ENCODE data around the gene BLOC1S5.

The BLOC1S5 gene

DNA sequence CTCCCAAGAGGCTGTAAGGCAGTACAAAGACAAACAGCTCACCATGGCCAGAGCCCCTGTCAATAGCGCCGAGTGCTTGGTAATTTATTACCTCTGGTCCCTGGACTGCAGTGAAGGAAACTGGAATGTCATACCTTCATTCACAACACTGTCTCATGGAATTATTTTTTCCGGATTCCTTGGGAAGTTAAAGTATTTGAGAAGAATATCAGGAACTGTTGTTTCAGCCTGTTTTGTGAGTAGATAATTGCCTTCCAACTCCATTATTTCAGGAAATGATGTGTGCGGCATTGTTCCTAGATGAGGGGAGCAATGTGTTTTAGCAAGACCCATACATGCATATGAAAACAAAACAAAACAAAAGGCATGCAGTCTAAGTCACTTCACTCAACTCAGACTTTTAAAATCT is 64.0 kb downstream of the BLOC1S5 start:
- WGBS (ENCODE audit: extremely low coverage, insufficient coverage, insufficient read length), result no CpG with 5 or more reads among the region's 4 CpGs
- Histone ChIP-seq H3K4ac (ENCODE audit: low read depth, low read length) (no peak overlapping the region), H4K12ac (ENCODE audit: low read depth, low read length) (no peak overlapping the region), H3K27me3 (ENCODE audit: insufficient read depth, low read length) (no peaks in the 10 kb centered on the region), H4K91ac (ENCODE audit: low read depth, low read length) (no peak overlapping the region), H2AK5ac (ENCODE audit: low read length) (no peak overlapping the region), H3K79me2 (ENCODE audit: control insufficient read depth, insufficient read depth, low read length, poor library complexity) (peaks cover 2% of the 10 kb centered on the region), H3K14ac (ENCODE audit: low read length) (no peak overlapping the region), H3K4me1 (ENCODE audit: control insufficient read depth in 1 of 2, insufficient read depth in 2 of 2, low read length in 2 of 2) (peaks cover 7 to 8% of the 10 kb centered on the region in 2 experiments), H3K79me1 (ENCODE audit: low read length) (peaks cover 9% of the 10 kb centered on the region), H2AFZ (ENCODE audit: insufficient read depth, low read length, poor library complexity) (no peak overlapping the region), H2BK12ac (ENCODE audit: low read length) (no peak overlapping the region), H4K8ac (ENCODE audit: low read depth, low read length) (no peak overlapping the region), H3K18ac (ENCODE audit: low read length) (no peak overlapping the region), H3K4me2 (ENCODE audit: low read length) (peak overlapping the region; percentile 36), H3K9ac (ENCODE audit: low read length) (no peak overlapping the region), H3K9me3 (ENCODE audit: insufficient read depth, low read depth, low read length) (no peaks in the 10 kb centered on the region), H3K23ac (ENCODE audit: low read length) (no peak overlapping the region), H2BK5ac (ENCODE audit: low read depth, low read length, poor library complexity) (no peak overlapping the region), H3K36me3 (ENCODE audit: control insufficient read depth in 1 of 2, insufficient read depth in 2 of 2, low read length in 2 of 2) (no peaks in the 10 kb centered on the region), H3K4me3 (ENCODE audit: low read depth, low read length) (no peak overlapping the region), H2BK120ac (ENCODE audit: insufficient read depth, low read length, poor library complexity) (no peak overlapping the region), H3K27ac (ENCODE audit: low read depth, low read length) (peak overlapping the region; percentile 61)
- DNase-seq, result peak; percentile 46 to 94

- Histone ChIP-seq H3K14ac (ENCODE audit: low read length) (no peak overlapping the region), H3K4me1 (ENCODE audit: control insufficient read depth in 1 of 2, insufficient read depth in 2 of 2, low read length in 2 of 2) (peaks cover 7 to 8% of the 10 kb centered on the region in 2 experiments), H3K4me3 (ENCODE audit: low read depth, low read length) (no peak overlapping the region), H3K4ac (ENCODE audit: low read depth, low read length) (no peak overlapping the region), H2BK5ac (ENCODE audit: low read depth, low read length, poor library complexity) (no peak overlapping the region), H3K9ac (ENCODE audit: low read length) (no peak overlapping the region), H3K23ac (ENCODE audit: low read length) (no peak overlapping the region), H2AK5ac (ENCODE audit: low read length) (no peak overlapping the region), H4K91ac (ENCODE audit: low read depth, low read length) (peak overlapping the region; percentile 25), H2BK120ac (ENCODE audit: insufficient read depth, low read length, poor library complexity) (no peak overlapping the region), H3K27me3 (ENCODE audit: insufficient read depth, low read length) (no peaks in the 10 kb centered on the region), H2AFZ (ENCODE audit: insufficient read depth, low read length, poor library complexity) (no peak overlapping the region), H4K12ac (ENCODE audit: low read depth, low read length) (no peak overlapping the region), H3K79me1 (ENCODE audit: low read length) (peaks cover 9% of the 10 kb centered on the region), H3K9me3 (ENCODE audit: insufficient read depth, low read depth, low read length) (no peaks in the 10 kb centered on the region), H4K8ac (ENCODE audit: low read depth, low read length) (no peak overlapping the region), H3K4me2 (ENCODE audit: low read length) (no peak overlapping the region), H3K36me3 (ENCODE audit: control insufficient read depth in 1 of 2, insufficient read depth in 2 of 2, low read length in 2 of 2) (no peaks in the 10 kb centered on the region), H3K18ac (ENCODE audit: low read length) (no peak overlapping the region), H3K27ac (ENCODE audit: low read depth, low read length) (no peak overlapping the region), H2BK12ac (ENCODE audit: low read length) (peak overlapping the region; percentile 15), H3K79me2 (ENCODE audit: control insufficient read depth, insufficient read depth, low read length, poor library complexity) (peaks cover 2% of the 10 kb centered on the region)
- no peak for DNase-seq
- no CpG with 5 or more reads among the region's 3 CpGs for WGBS (ENCODE audit: extremely low coverage, insufficient coverage, insufficient read length)
Observed at GRCh38 chr6:7999201-7999600, 65.0 kb downstream of the BLOC1S5 start.

DNA sequence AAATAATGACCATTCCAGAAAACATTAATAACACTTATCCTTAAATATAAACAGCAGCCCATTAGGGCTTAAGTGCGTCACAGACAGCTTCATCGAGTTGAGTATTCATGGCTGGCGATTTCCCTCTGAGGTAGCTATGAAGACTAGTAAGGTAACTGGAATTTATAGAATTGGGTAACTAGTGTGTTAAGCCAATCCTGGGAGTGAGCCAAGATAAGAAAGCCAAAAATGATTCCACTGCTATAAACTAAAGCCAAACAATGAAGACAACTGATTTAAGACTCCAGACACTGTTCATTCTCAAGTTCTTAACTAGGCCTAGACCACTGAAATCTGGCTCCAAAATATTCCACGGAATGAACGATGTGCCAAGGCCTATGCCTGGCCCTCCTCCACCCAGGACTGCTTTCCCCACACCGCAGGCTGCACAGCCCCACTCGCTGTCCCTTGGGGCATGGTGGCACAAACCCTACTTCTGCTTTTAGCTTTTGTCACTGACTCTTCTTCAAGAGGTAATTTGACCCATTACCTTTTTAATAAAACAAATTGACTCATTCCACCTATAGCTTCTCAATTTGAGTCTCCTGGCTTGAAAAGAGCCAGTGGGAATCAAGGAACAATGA is 66.0 kb downstream of the BLOC1S5 start:
- no peak overlapping the region for H3K4me2 ChIP-seq (ENCODE audit: low read length)
- DNase-seq, result peak; percentile 45 to 80
- H3K14ac ChIP-seq (ENCODE audit: low read length), result no peak overlapping the region
- H3K9ac ChIP-seq (ENCODE audit: low read length), result no peak overlapping the region
- no peaks in the 10 kb centered on the region for H3K36me3 ChIP-seq (ENCODE audit: control insufficient read depth in 1 of 2, insufficient read depth in 2 of 2, low read length in 2 of 2)
- peak overlapping the region; percentile 11 for H2BK12ac ChIP-seq (ENCODE audit: low read length)
- no peaks in the 10 kb centered on the region for H3K9me3 ChIP-seq (ENCODE audit: insufficient read depth, low read depth, low read length)
- WGBS (ENCODE audit: extremely low coverage, insufficient coverage, insufficient read length), result no CpG with 5 or more reads among the region's 7 CpGs
- H3K4me3 ChIP-seq (ENCODE audit: low read depth, low read length), result no peak overlapping the region
- H4K12ac ChIP-seq (ENCODE audit: low read depth, low read length), result no peak overlapping the region
- H3K4me1 ChIP-seq (ENCODE audit: control insufficient read depth in 1 of 2, insufficient read depth in 2 of 2, low read length in 2 of 2), result peaks cover 7 to 8% of the 10 kb centered on the region in 2 experiments
- peak overlapping the region; percentile 61 for H2BK120ac ChIP-seq (ENCODE audit: insufficient read depth, low read length, poor library complexity)
- H3K23ac ChIP-seq (ENCODE audit: low read length), result no peak overlapping the region
- peaks cover 2% of the 10 kb centered on the region for H3K79me2 ChIP-seq (ENCODE audit: control insufficient read depth, insufficient read depth, low read length, poor library complexity)
- H3K79me1 ChIP-seq (ENCODE audit: low read length), result peaks cover 9% of the 10 kb centered on the region
- no peak overlapping the region for H2AK5ac ChIP-seq (ENCODE audit: low read length)
- no peak overlapping the region for H4K91ac ChIP-seq (ENCODE audit: low read depth, low read length)
- no peak overlapping the region for H3K18ac ChIP-seq (ENCODE audit: low read length)
- H3K27ac ChIP-seq (ENCODE audit: low read depth, low read length), result no peak overlapping the region
- no peaks in the 10 kb centered on the region for H3K27me3 ChIP-seq (ENCODE audit: insufficient read depth, low read length)
- no peak overlapping the region for H2AFZ ChIP-seq (ENCODE audit: insufficient read depth, low read length, poor library complexity)
- no peak overlapping the region for H4K8ac ChIP-seq (ENCODE audit: low read depth, low read length)
- H2BK5ac ChIP-seq (ENCODE audit: low read depth, low read length, poor library complexity), result no peak overlapping the region
- no peak overlapping the region for H3K4ac ChIP-seq (ENCODE audit: low read depth, low read length)

DNA sequence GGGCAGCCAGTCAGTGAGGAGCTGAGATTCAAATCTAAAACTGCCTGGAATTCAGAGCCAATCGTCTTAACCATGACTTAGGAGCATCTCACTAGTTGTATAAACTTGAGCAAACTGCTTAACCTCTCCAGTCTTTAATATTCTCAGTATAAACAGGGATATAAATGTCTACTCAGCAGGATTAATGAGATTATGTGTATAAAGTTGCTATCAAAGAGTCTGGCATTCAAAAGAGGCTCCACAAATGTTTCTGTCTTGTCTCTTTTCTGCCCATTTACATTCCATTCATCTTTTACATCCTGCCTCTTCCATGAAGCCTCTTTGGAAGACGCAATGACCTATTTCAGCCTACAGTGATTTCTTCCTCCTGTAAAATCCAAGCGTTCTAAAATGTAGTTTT is 66.9 kb downstream of the BLOC1S5 start:
- no peaks in the 10 kb centered on the region for H3K9me3 ChIP-seq (ENCODE audit: insufficient read depth, low read depth, low read length)
- H3K27ac ChIP-seq (ENCODE audit: low read depth, low read length), result no peak overlapping the region
- WGBS (ENCODE audit: extremely low coverage, insufficient coverage, insufficient read length), result no CpG with 5 or more reads among the region's 3 CpGs
- no peak overlapping the region for H4K91ac ChIP-seq (ENCODE audit: low read depth, low read length)
- no peak overlapping the region for H2AK5ac ChIP-seq (ENCODE audit: low read length)
- no peak overlapping the region for H2BK120ac ChIP-seq (ENCODE audit: insufficient read depth, low read length, poor library complexity)
- H3K4ac ChIP-seq (ENCODE audit: low read depth, low read length), result no peak overlapping the region
- H2AFZ ChIP-seq (ENCODE audit: insufficient read depth, low read length, poor library complexity), result no peak overlapping the region
- H4K12ac ChIP-seq (ENCODE audit: low read depth, low read length), result no peak overlapping the region
- peaks cover 9% of the 10 kb centered on the region for H3K79me1 ChIP-seq (ENCODE audit: low read length)
- H3K4me3 ChIP-seq (ENCODE audit: low read depth, low read length), result no peak overlapping the region
- no peak overlapping the region for H3K14ac ChIP-seq (ENCODE audit: low read length)
- H3K23ac ChIP-seq (ENCODE audit: low read length), result no peak overlapping the region
- peaks cover 7 to 8% of the 10 kb centered on the region in 2 experiments for H3K4me1 ChIP-seq (ENCODE audit: control insufficient read depth in 1 of 2, insufficient read depth in 2 of 2, low read length in 2 of 2)
- no peaks in the 10 kb centered on the region for H3K36me3 ChIP-seq (ENCODE audit: control insufficient read depth in 1 of 2, insufficient read depth in 2 of 2, low read length in 2 of 2)
- no peak overlapping the region for H3K18ac ChIP-seq (ENCODE audit: low read length)
- H2BK5ac ChIP-seq (ENCODE audit: low read depth, low read length, poor library complexity), result no peak overlapping the region
- DNase-seq, result peak; percentile 34 to 58
- H2BK12ac ChIP-seq (ENCODE audit: low read length), result no peak overlapping the region
- H3K79me2 ChIP-seq (ENCODE audit: control insufficient read depth, insufficient read depth, low read length, poor library complexity), result peaks cover 2% of the 10 kb centered on the region
- H3K4me2 ChIP-seq (ENCODE audit: low read length), result no peak overlapping the region
- no peak overlapping the region for H4K8ac ChIP-seq (ENCODE audit: low read depth, low read length)
- no peak overlapping the region for H3K9ac ChIP-seq (ENCODE audit: low read length)
- no peaks in the 10 kb centered on the region for H3K27me3 ChIP-seq (ENCODE audit: insufficient read depth, low read length)
